Tibial nerve (tissue), 4 donors: ENCODE results near the gene DOCK2. TPM values are rescaled to one million over a fixed set of nuclear protein-coding genes. Genes with fewer than 3 reads are reported as not detected.

Experiments used
- DNase-seq, 2 donors: peaks; one replicate each; pipeline ENCODE4 v3.0.0-alpha.2; 2019; ENCODE audit warnings: low spot score in 2 of 2
- H3K27ac ChIP-seq, 4 donors: fragments of 200-600 bp; sonication (generic) in 3 of 4; one replicate each; pipeline ENCODE4 v1.5.1; 2017 to 2019; ENCODE audit warnings: mild to moderate bottlenecking in 1 of 4
- H3K27me3 ChIP-seq, 2 donors: fragments of 200-600 bp; sonication (generic) in 1 of 2; one replicate each; pipeline versions ENCODE4 v1.5.1 to v1.6.0; 2017 to 2019
- H3K36me3 ChIP-seq, 3 donors: fragments of 200-600 bp; sonication (generic); one replicate each; pipeline ENCODE4 v1.5.1; 2018 to 2019
- H3K4me1 ChIP-seq, 4 donors: fragments of 200-600 bp; sonication (generic) in 3 of 4; one replicate each; pipeline ENCODE4 v1.5.1; 2017 to 2019
- H3K4me3 ChIP-seq, 4 donors: fragments of 200-600 bp; sonication (generic) in 3 of 4; one replicate each; pipeline ENCODE4 v1.5.1; 2017 to 2019; ENCODE audit warnings: mild to moderate bottlenecking in 1 of 4, moderate library complexity in 1 of 4
- H3K9me3 ChIP-seq, 4 donors: fragments of 200-600 bp; sonication (generic) in 3 of 4; one replicate each; pipeline ENCODE4 v1.5.1; 2017 to 2019
- EP300 ChIP-seq, 2 donors: sonication (generic); formaldehyde crosslinking; IDR thresholded peaks; one replicate each; pipeline ENCODE4 v1.6.1; 2017; ENCODE audit warnings: antibody characterized with exemption in 2 of 2, mild to moderate bottlenecking in 1 of 2
- POLR2A ChIP-seq, 2 donors: fragments of 450-650 bp; IDR thresholded peaks; one replicate each; pipeline ENCODE4 v1.6.1; 2017; ENCODE audit warnings: antibody characterized with exemption in 2 of 2, mild to moderate bottlenecking in 2 of 2, moderate library complexity in 2 of 2
- WGBS, 2 donors: methylation state at CpG; one replicate each; pipeline ENCODE4 v1.1.5; 2018; 5-methylcytosine and 5-hydroxymethylcytosine counted together
- total RNA-seq, 4 donors: library from RNA; depleted of rRNA; stranded (reverse); fragments of >200 nt; gene quantifications; one replicate each; pipeline ENCODE4 v1.1.0, GENCODE V29; 2016
- TF ChIP-seq, protein P1 (sequence below), 5 experiments: fragments of 200-600 bp in 3 of 5; fragments of 450-650 bp in 2 of 5; sonication (generic) in 3 of 5; IDR thresholded peaks; one replicate each; pipeline ENCODE4 v1.5.1; 2016 to 2019; ENCODE audit warnings: antibody characterized with exemption in 5 of 5, mild to moderate bottlenecking in 3 of 5, moderate library complexity in 2 of 5

The DOCK2 gene
- total RNA-seq, 4 donors from 2014 or later, result 14.9 to 83.4 (median 23.8) TPM

DNA sequence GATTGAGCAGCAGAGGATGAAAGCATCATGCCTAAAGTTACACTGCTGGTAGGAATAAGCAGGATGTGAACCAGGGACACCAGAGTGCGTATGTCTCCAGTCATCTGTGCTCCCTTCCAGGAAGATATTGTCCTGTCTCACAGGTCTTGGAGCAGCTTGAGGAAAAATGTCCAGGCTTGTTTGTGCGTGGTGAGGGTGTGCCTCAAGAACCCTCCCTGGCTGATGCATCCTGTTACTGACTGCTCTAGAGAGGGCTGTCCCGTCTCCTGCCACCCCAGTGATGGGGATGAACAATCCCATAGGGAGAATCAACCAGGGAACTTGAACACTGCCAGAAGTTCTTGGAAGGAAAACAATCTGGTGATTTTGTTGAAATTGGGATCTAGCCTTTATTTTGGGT, 211.2 kb downstream of the DOCK2 start:
- Histone ChIP-seq H3K36me3 (no peaks in the 10 kb centered on the region), H3K27me3 (no peaks in the 10 kb centered on the region), H3K27ac (no peak overlapping the region), H3K4me3 (no peak overlapping the region), H3K4me1 (no peaks in the 10 kb centered on the region), H3K9me3 (peaks cover 0 to 24% (median 0%) of the 10 kb centered on the region in 4 donors)
- 76 to 80% methylated on average over 3 of the region's 3 CpGs for WGBS, 2 donors
- TF ChIP-seq POLR2A (IDR thresholded peaks at IDR 0.05) (no peak), EP300 (IDR thresholded peaks at IDR 0.05) (no peak)
- TF ChIP-seq, protein P1, sequence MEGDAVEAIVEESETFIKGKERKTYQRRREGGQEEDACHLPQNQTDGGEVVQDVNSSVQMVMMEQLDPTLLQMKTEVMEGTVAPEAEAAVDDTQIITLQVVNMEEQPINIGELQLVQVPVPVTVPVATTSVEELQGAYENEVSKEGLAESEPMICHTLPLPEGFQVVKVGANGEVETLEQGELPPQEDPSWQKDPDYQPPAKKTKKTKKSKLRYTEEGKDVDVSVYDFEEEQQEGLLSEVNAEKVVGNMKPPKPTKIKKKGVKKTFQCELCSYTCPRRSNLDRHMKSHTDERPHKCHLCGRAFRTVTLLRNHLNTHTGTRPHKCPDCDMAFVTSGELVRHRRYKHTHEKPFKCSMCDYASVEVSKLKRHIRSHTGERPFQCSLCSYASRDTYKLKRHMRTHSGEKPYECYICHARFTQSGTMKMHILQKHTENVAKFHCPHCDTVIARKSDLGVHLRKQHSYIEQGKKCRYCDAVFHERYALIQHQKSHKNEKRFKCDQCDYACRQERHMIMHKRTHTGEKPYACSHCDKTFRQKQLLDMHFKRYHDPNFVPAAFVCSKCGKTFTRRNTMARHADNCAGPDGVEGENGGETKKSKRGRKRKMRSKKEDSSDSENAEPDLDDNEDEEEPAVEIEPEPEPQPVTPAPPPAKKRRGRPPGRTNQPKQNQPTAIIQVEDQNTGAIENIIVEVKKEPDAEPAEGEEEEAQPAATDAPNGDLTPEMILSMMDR (IDR thresholded peaks at IDR 0.05), result no peak
- DNase-seq, result no peak

DNA sequence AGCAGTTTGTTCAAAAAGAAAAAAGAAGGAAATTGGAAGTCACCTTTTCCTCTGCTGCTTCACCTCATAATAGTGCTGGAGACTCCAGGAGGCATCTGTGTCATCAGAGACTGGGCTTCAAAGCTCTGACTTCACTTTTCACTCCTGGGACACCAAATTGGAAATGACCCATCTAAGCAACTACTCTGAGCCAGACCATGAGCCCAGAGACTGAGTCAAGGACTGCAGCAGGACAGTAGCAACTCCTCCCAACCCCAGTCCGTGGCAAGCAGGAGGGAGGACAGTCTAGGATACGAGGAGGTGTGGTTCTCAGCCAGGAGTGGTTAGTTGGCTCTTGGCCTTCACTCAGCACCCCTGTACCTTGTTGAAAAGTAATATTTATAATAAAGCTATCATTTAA, 211.7 kb downstream of the DOCK2 start:
- TF ChIP-seq POLR2A (IDR thresholded peaks at IDR 0.05) (no peak), EP300 (IDR thresholded peaks at IDR 0.05) (no peak)
- TF ChIP-seq, protein P1 (IDR thresholded peaks at IDR 0.05), result no peak
- Histone ChIP-seq H3K9me3 (peaks cover 0 to 24% (median 0%) of the 10 kb centered on the region in 4 donors), H3K27ac (no peak overlapping the region), H3K4me3 (no peak overlapping the region), H3K4me1 (no peaks in the 10 kb centered on the region), H3K27me3 (no peaks in the 10 kb centered on the region), H3K36me3 (no peaks in the 10 kb centered on the region)
- WGBS, 2 donors, result 76 to 83% methylated on average over 2 of the region's 2 CpGs
- DNase-seq, result no peak

DNA sequence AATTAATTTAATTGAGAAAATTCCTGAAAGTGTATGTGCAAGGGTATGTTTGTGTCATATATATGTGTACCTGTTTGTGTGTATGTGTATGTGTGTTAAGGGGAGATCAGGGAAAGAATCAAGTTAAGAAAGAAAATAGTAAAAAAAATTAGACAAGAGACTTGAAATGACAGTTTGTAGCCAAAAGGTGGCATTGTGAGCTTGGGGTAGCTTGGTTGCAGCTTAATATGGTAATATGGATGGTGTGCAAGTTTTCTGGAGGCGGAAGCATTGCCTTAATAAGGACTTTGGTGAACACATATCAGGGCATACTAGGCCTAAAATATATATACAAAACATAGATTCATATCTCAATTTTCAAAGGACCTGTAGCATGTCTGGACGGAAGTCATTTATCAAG, 213.3 kb downstream of the DOCK2 start:
- Histone ChIP-seq H3K4me1 (no peaks in the 10 kb centered on the region), H3K4me3 (no peak overlapping the region), H3K27me3 (no peaks in the 10 kb centered on the region), H3K27ac (no peak overlapping the region), H3K9me3 (peaks cover 0 to 24% (median 0%) of the 10 kb centered on the region in 4 donors), H3K36me3 (no peaks in the 10 kb centered on the region)
- TF ChIP-seq EP300 (IDR thresholded peaks at IDR 0.05), result no peak
- TF ChIP-seq, protein P1 (IDR thresholded peaks at IDR 0.05), result no peak
- no peak for TF ChIP-seq POLR2A (IDR thresholded peaks at IDR 0.05)
- no peak for DNase-seq
- 88 to 99% methylated on average over 2 of the region's 2 CpGs for WGBS, 2 donors

DNA sequence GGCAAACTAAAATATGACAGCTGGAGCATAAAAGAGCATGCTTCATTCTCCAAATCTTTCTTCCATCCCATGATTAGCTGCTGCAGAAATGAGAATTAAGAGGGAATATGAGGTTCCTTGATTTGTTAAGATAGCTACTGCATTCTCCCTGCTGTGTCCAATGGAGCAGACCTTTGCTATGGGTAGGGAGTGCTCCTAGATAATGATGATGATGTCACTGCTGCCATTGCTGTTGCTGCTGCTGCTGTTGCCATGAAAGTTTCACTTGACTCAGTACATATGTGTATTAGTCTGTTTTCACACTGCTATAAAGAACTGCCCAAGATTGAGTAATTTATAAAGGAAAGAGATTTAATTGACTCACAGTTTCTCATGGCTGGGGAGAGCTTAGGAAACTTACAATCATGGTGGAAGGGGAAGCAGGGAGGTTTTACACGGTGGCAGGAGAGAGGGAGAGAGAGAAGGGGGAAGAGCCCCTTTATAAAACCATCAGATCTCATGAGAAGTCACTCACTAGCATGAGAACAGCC, 214.3 kb downstream of the DOCK2 start:
- H3K27me3 ChIP-seq, result no peaks in the 10 kb centered on the region
- 89% methylated on average over 1 of the region's 1 CpG for WGBS, 2 donors
- H3K4me1 ChIP-seq, result no peaks in the 10 kb centered on the region
- H3K9me3 ChIP-seq, result peaks cover 0 to 24% (median 0%) of the 10 kb centered on the region in 4 donors
- H3K36me3 ChIP-seq, result no peaks in the 10 kb centered on the region
- TF ChIP-seq, protein P1 (IDR thresholded peaks at IDR 0.05), result no peak
- TF ChIP-seq POLR2A (IDR thresholded peaks at IDR 0.05) (no peak), EP300 (IDR thresholded peaks at IDR 0.05) (no peak)
- H3K4me3 ChIP-seq, result no peak overlapping the region
- H3K27ac ChIP-seq, result no peak overlapping the region
- no peak for DNase-seq

DNA sequence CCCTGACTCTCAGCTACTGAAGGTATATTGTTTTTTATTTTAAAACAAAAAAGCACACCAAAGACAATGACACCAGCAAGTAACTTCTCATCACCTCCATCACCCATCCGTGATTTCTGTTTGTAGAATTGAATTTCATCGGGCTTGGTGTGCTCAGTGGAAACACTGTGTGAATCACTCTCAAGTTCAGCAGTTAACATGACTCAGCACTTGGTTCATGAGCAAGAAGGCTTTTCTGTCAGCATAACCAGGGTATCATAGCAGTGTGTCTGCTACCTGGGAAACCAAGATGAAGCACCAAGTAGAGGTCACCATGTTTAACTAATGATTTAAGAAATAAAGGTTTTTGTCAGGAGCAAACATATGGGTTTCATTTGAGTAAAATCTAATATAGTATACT, 219.5 kb downstream of the DOCK2 start:
- Histone ChIP-seq H3K27ac (no peak overlapping the region), H3K36me3 (no peaks in the 10 kb centered on the region), H3K4me3 (no peak overlapping the region), H3K9me3 (peaks cover 0 to 8% (median 0%) of the 10 kb centered on the region in 4 donors), H3K4me1 (no peaks in the 10 kb centered on the region), H3K27me3 (no peaks in the 10 kb centered on the region)
- WGBS, 2 donors, result 77 to 87% methylated on average over 2 of the region's 2 CpGs
- no peak for DNase-seq
- TF ChIP-seq POLR2A (IDR thresholded peaks at IDR 0.05) (no peak), EP300 (IDR thresholded peaks at IDR 0.05) (no peak)
- TF ChIP-seq, protein P1 (IDR thresholded peaks at IDR 0.05), result no peak
